NCI-H345 (cell line): ENCODE results near the gene FAM3C.

Experiments
- DNase-seq: peaks from one replicate; lab custom pipeline; 2025; lab: John Stamatoyannopoulos, UW

The FAM3C gene

DNA sequence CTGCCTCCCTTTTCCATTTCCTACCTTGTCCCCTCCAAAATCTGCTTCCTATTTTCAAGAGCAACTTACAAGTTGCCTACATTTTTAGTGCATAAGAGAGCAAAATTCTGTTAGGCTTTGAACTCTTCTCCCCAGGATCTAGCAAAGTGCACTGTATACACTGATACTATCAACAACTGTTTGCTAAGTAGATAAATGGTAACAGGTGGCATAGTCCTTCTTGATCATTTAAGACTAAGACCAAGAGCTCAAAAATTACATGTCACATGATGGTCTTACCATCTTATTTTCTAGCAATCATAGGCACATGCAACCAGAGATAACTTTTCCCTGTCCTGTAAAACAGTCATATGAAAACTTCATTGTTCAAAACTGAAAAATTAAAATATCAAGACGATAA is 16.2 kb downstream of the FAM3C start:
- DNase-seq: no peak

DNA sequence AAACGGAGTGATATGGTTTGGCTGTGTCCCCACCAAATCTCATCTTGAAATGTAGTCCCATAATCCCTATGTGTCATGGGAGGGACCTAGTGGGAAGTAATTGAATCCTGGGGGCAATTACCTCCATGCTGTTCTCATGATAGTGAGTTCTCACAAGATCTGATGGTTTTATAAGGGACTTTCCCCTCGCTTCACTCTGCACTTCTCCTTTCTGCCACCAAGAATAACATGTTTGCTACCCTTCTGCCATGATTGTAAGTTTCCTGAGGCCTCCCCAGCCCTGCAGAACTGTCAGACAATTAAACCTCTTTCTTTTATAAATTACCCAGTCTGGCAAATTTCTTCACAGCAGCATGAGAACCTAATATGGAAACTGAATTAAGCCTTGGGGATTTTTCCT is 19.1 kb downstream of the FAM3C start:
- DNase-seq: no peak

DNA sequence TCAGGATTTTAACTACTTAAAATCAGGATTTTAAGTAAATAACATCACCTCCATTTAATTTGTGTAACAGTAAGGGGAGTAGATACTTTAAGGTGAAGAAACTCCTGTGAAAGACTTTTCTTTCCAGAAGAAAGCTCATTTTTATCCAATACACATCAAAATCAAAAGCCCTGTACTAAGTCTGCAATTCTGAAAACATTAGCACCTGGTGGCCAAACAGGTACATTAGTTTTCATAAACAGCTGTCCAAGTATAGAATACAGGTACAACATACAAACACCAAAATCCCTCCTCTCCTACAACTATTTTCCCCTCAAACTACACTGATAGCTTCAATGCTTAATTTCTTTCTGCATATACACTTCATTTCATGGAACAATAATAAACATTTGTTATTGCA is 22.9 kb downstream of the FAM3C start:
- DNase-seq: no peak

DNA sequence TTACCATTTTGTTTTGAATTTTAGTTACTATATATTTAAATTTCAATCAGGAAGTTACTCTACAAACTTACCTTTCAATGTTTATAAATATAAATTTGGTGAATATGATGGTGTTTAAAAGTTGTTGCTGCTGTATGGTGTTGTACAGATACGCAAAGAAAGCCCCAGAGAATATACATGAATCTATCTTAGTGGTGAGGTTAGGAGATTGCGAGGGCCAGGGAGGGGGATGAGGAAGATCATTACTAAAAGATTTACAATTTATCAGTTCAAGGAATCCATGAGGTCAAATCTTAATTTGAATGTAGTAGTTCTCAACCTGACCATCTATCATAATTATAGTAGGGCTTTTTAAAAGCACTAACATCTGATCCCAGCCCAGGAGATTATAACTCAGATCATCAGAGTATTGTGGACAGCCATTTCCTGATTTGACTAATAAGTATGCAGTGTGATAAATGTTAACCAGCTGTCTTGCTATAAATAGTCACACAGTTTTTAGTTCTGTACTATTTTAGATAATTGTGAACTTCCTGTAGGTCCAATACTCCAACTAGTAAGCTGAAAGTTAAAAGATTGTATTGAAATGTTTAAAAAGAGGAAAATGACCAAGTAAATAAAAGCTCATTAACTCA is 23.6 kb downstream of the FAM3C start:
- DNase-seq: no peak

DNA sequence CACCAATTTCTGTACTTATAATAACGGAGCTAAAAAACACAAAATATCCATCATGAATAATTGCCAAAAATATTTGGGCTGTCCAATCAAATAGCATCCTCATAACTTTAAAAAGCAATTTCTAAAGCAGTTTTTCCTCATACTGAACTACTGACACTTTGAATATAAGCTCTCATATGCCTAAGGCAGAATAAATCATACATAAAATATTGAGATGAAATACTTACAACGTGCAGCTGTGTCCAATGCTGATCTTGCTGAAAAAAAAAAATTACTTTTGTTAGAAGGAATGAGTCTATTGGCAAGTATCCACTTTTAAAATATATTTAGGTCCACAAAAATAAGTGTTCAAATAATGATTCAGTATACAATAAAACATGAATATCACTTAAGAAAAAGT is 24.2 kb downstream of the FAM3C start:
- no peak for DNase-seq

DNA sequence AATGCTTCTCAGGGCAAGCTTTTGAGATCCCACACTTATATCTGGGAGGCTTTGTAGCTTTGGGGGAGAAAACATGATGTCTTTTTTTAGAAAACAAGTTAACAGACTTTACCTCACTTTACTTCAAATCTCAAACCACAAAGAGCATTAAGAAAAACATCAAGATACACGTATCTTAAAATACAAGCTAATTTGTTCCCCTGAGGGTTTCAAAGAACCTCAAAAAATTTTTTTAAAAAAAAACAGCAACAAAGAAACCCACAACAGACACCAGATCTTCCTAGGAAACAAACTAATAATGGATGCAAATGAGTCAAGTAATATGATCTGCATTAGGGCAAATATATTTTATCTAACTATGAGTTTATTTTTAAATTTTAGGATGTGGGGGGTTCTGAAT is 24.7 kb downstream of the FAM3C start:
- no peak for DNase-seq

DNA sequence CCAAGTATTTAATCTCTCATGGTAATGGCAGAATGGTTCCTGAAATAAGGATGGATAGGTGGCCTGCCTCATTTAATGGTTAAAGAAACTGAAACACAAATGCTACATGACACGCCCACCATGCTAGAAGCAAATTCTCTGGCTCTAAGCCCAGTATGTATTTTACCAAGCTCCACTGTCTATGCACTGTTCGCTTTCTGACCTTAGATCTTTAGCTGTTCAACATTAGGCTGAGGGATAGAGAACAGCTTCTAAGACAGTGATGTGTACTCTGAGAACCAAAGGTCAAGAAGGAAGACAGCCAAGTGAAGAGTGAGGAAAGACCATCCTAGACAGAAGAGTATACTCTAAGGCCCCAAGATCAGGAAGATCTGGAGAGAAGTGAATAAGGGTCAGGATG is 26.6 kb downstream of the FAM3C start:
- peak; percentile 15 for DNase-seq

DNA sequence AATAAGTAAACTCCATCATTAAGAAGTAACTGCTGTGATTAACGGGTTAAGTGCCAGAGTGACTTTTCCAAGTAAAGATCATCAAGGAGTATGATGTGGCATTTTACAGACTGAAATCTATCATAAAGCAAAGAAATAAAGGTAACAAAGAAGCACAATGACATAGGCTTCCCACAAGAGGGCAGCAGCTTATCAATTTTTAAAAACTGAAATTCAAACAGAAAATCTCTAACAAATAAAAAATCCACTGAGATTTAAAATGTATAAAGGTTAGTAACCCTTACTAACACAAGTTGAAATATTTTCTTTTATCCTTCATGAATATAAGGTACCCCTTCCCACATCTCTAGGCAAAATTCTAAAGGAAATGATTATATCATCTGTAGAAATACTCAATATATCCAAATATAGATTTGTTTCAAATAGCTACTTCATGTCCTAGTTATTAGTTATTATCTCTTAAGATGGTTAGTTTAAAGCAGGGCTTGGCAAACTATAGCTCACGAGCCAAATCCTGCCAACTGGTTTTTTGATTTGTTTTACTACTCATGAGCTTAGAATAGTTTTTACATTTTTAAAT is 29.2 kb downstream of the FAM3C start:
- peak; percentile 7 for DNase-seq

DNA sequence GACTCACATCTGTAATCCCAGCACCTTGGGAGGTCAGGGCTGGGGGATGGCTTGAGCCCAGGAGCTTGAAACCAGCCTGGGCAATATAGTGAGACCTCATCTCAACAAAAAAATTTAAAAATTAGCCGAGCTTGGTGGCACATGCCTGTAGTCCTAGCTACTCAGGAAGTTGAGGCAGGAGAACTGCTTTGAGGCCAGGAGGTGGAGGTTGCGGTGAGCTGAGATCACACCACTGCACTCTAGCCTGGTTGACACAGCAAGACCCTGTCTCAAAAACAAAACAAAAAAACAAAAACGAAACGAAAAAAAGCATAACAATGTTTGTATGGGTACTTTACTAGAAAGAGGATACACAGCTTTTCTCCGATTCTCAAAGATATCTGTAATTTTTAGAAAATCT is 35.5 kb downstream of the FAM3C start:
- no peak for DNase-seq

DNA sequence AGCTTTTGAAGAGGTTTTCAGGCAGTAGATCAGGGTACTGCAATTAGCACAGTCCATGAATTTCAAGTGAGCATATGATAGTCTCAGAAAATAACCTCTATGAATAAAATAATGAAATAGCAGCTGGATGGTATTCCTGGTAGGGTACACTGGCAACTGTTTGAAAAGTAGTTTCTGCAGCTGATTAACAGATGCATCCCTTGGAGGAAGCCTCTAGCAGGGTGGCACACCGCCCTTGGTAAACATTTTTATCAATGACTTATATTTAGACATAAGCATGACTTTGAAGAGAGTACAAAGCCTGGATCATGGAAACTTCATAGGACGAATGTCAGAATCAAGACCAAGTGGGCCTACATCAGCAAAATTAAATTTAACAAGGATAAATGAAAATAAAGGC is 40.5 kb downstream of the FAM3C start:
- no peak for DNase-seq

DNA sequence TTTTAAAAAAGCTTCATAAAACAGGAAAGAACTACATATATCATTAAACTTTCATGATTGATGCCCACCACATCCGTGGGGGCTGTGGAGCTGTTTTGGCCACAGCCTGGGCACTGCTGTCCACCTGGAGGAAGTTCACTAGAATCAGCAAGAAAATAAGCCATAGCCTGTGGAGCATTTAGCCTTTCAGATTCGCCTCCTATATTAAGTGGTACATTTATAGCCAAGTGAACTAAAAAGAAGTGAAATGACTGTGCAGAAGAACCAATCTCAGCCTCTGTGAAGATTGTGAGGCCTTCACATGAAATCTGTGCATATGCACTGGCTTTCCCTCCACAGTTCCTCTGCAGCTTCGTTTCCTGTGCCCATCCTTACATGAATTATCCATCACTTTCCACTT is 43.8 kb downstream of the FAM3C start:
- no peak for DNase-seq

DNA sequence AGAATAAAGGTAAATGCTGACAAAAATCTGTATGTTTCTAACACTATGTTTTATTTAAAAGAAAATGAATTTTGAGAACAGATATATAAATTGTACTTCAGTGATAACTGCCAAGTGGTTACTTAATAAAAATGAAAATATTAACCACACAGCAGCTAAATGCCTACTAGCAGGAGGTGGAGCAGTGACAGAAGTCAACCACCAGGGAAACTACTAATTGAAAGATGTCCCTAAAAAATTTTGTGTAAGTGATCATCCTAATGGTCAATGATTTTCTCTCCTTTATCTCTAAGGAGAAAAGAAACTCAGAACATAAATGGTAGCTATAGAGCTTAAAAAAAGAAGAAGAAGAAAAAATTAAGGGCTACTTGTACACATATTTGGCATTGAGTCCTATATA is 44.4 kb downstream of the FAM3C start:
- DNase-seq: no peak

DNA sequence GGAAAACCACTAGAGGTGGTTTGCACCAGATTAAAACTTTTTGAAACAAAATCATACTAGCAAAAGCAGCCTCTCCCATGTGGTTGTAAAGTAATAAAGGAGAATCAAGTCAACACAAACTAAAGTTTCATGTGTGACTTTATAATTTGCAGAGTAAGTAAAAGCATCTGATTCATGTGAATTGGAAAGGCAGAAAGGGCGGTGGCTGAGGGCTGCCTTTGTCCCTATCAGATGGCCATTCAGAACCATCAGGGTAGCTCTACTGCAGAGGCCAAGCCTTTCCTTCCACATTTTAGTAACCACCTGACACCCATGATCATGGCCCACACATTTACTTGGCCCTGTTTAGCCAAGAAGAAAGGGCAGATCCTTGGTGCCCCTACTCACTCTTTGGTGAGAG is 51.6 kb downstream of the FAM3C start:
- DNase-seq: no peak

DNA sequence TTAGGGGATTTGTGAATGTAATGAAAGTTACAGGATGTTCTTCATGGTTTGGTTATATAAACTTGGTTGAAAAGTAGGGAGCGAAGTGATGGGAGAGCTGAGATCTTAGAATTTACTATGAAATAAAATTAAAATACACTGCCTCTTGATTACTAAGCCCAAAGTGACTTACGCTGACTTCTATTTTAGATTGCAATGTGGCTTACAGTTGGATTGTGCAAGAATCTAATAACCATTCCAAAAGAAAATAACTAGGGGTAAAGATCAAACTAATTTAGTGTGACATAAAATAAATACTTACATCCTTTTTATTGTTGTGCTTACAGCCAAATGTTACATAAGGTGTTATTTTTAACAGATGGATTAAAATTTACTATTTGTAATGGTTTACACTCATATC is 52.0 kb downstream of the FAM3C start:
- no peak for DNase-seq

DNA sequence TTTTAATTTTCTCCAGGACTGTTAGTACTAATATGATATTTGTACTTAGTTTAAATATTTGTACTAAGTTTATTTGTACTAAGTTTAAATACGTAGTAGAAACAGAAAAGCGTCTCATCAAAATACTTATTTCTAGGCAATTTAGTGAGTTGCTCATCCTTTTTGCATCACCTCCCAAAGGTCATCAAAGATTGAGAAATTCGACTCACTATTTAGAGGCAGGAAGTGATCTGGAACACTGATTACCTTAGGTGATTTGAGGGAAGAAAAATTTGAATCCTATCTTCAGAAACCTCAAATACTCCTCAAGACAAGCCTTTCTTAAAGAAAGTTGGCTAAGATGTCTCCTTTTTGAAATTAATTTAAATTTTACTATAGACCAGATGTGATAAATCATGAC is 52.8 kb downstream of the FAM3C start:
- DNase-seq: no peak

DNA sequence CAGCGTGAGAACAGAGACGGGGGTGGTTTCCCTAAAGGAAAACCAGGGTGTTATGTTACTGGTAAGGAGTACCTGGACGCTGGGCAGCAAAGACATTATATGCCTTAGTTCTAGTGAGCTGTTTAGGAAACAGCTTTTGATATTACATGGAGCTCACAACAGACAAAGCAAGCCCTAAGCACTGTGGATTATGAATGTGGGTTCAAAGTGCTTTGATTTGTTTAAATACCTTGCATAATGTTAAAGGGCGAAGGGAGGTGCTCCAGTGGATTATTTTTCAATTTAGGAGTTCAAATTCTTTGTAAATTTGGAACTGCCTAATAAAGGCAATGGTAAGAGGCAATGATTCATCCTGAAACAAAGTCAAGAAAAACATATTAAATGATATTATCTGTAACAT is 53.5 kb downstream of the FAM3C start:
- no peak for DNase-seq

DNA sequence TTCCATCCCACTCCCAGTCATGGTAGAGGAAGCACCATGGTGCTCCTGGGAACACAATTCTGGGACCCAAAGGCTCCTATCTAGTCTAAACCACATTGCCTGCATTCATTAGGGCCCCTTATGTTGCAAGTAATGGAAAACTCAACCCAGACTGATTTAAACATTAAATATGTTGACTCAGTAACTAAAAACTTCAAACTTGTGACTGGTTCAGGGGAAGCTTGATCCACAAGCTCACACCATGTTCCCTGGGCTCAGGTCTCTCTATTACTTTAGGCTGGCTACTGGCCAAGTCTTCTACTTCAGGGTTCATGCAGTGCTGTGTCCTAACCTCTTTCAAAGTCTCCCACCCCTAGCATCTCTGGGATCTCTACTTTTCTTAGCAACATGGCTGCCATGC is 54.2 kb downstream of the FAM3C start:
- no peak for DNase-seq

DNA sequence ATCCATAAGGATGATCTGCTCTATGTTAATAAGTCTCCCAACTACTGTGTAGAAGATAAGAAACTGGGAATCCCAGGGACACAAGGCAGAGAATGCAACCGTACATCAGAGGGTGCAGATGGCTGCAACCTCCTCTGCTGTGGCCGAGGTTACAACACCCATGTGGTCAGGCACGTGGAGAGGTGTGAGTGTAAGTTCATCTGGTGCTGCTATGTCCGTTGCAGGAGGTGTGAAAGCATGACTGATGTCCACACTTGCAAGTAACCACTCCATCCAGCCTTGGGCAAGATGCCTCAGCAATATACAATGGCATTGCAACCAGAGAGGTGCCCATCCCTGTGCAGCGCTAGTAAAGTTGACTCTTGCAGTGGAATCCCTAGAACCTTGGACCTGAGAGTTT is 57.0 kb downstream of the FAM3C start:
- DNase-seq: no peak

DNA sequence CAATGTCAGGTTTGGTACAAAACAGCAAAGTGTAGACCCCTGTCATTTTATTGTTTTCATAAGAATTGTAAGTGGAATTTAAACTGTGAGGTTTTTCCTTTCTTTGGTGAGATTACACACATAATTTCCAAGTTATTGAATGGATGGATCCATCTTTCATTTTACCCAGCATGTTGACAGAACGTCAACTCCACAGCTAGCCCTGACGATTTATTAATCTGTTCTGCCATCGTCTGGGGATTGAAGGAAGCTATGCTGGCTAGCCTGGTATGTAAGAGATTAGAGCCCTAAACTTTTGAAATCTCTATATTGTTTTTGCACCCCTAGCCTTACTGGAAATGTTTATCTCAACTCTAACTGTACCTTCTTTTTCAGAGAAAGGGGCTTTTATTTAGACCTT is 58.7 kb downstream of the FAM3C start:
- DNase-seq: peak; percentile 5

DNA sequence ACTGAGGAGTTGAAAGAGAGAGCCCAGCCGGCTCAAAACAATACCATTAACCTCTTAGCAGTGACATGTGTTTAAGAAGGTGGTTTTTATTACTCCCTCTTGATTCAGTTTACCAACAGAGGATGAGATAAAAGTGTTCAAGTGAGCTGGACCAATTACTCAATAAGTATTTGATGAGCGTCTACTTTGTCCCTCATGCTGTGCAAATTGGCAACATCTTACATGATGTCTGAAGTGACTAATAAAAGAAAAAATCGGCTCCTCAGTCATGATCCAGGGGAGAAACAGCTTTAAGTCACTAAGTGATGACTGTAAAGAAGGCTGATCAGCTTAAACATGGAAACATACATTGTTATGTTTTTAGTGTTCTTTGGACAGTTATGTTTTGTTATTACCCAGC is 59.5 kb downstream of the FAM3C start:
- DNase-seq: no peak

DNA sequence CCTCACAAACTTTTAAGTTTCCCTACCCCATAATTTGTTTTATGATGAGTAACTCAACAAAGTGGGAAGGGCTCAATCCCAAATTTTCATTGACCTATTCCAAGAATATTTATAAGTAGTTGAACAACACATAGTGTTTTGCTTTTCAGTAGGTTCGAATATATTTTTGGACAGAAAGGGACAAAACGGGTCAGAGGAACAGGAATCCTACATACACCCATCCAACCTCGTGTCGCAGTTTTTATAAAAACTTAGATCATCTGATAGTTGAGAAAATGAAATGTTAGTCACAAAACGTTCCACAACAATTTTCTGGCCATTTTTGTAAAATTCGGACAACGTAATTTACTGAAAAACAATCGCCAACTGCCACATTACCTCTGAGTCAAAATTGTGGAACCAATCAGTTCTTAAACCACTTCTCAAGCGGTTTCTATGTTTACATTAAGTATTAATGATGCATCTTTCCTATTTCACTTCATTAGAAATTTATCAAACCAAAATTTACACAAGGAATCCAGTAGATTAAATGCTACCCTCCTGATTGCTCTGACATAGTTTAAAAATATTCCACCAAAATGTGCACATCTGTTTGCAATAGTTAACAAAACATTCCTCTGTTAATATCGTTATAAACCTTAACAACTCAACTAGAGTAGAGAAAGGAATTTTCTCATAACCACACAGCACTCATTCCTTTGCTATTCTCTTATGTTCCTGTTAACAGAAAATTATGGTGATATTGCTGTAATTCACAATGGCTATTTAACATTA is 61.0 kb downstream of the FAM3C start:
- DNase-seq: no peak

DNA sequence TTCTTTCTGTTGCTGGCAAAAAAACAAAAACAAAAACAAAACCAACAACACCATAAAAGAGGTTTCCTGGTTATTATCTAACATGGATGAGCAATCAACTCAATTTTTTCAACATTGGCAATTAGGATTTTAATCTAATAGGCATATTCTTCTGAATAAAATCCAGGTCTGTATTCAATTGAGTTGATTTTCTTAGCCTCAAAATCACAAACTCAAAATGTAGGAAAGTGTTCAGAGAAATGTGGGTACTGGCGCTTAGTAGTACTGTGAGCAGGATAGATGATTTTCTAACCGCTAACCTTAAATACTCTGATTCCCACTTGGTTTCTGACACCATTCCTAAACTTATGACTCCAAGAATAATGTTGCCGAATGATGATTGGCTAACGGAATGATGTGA is 61.7 kb downstream of the FAM3C start:
- no peak for DNase-seq

DNA sequence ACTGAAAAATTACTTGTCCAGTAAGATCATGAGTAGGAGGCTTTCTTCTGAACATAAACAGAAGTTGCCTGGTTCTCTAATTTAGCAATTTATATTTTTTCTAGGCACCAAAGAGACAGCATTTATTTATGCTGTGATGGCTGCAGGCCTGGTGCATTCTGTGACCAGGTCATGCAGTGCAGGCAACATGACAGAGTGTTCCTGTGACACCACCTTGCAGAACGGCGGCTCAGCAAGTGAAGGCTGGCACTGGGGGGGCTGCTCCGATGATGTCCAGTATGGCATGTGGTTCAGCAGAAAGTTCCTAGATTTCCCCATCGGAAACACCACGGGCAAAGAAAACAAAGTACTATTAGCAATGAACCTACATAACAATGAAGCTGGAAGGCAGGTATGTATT is 64.5 kb downstream of the FAM3C start:
- no peak for DNase-seq

DNA sequence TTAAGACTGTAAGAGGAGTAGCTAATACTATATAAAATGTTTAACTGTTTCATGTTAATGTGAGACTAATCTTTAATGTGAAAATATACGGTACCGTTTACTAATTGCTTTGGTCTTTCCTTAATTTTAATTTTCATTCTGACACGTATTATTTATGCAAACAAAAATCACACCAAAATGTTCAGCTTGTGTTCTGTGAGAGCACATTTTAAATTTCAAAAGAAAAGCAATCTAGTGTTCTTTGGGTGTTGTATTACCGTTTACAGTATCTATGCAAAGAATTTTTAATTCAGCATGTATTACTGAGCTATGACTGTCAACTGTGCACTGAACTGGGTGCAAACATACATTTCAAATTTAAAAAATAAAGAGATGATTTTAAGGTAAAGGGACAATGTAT is 65.1 kb downstream of the FAM3C start:
- no peak for DNase-seq
